Posterior cingulate gyrus (tissue), 11 donors: ENCODE measurements around the gene WDR64.
"Not testable (repeated sequence)": the region's sequence is repeated elsewhere in the genome, so short reads cannot be mapped to it uniquely, and the experiment has no call there.

Experiments used
- DNase-seq, 10 donors: peaks; one replicate each; pipeline versions ENCODE4 v3.0.0 to v3.0.0-alpha.2; 2020 to 2021; ENCODE audit warnings: mixed read lengths in 3 of 10
- intact Hi-C: fragments of 100-400 bp; cut with DNase I; formaldehyde crosslinking; loops from one replicate; pipeline ENCODE4 v1.15.1; 2023

Gene WDR64

DNA sequence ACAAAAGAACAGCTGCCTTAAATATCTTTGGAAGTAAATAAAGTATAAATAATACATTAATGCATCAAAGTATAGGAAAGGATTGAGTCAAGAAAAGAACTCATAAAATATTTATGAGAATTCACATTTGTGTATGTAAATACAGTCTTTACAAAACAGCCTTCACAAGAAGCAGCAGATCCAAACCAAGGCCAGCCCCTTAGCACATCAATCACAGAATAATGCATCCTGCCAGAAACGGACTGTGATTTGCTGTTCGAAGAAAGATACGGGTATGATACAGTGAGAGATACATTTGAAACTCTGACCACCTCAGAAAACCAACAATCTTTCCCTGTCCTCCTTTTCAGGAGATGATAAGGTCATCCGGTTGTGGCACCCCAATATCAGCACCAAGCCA, 70.9 kb downstream of the WDR64 start:
- intact Hi-C loops: no loop called here
- no peak for DNase-seq

DNA sequence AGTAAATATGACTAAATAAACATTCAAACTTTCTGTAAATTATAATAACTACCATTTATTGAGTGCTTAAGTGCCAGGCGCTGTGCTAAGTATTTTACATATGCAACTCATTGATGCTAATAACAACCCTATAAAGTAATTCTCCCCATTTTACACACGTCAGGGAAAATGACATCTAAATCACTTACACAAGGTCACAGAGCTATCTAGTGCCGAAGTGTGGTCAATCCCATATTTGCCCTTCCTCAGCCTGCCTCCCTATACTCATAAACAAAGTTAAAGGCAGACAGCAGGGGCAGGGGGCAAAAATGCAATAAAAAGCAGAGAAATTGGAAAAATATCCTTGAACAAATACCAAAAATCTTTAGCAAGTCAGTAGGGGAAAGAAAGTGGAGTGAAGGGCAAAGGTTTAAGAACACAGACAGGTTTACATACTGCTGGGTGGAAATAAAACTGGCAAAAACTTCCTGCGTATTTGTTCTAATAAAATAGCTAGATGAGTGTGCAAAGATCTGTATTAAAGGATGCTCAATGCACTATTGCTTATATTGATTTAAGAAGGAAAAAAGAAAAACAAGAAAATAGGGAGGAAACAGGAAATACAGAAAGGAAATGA, 72.8 kb downstream of the WDR64 start:
- no peak for DNase-seq
- intact Hi-C loops: no loop called here

DNA sequence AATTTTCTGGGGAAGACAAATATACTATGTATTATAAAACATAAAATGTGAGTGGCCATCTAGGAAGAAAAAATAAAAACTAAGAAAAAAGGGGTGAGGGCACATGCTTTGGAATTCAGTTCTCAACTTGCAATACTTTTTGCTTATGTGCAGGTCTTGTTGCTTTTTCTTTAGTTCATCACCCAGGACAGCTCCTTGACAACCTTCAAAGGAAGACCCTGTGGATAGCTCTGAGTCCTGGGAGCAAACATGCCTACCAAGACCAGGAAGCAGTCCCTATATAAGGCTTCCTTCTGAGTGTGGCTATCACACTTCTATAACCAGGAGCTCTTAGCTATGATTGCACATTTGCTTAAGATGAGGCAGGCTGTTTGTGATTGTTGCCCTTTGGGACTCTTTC, 78.0 kb downstream of the WDR64 start:
- DNase-seq: no peak
- intact Hi-C loops: no loop called here

DNA sequence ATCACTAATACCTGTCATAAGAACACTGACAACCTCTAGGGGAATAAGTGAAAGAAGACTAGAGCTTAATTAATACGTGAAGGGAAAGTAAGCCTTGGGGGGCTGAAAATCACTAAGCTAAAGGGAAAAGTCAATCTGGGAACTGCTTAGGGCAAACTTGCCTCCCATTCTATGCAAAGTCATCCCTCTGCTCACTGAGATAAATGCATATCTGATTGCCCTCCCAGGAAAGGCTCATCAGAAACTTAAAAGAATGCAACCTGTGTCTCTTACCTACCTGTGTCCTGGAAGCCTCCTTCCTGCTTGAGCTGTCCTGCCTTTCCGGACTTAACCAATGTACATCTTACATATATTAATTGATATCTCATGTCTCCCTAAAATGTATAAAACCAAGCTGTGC, 81.8 kb downstream of the WDR64 start:
- no peak for DNase-seq
- intact Hi-C loops: no loop called here

DNA sequence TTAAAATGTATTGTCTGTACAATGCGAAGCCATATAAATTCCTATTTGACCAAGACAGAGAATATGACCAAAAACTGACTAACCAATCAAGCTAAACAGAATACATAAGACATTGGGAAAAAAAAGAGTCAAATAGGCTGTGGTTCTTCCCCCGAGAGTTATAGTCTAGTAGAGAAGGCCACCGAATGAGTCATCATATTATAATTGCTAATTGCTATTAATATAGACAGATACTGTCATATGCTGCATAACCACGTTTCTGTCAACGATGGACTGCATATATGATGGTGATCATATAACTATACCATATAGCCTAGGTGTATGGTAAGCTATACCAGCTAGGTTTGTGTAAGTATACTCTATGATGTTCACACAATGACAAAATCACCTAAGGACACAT, 82.5 kb downstream of the WDR64 start:
- intact Hi-C loops: no loop called here
- no peak for DNase-seq

DNA sequence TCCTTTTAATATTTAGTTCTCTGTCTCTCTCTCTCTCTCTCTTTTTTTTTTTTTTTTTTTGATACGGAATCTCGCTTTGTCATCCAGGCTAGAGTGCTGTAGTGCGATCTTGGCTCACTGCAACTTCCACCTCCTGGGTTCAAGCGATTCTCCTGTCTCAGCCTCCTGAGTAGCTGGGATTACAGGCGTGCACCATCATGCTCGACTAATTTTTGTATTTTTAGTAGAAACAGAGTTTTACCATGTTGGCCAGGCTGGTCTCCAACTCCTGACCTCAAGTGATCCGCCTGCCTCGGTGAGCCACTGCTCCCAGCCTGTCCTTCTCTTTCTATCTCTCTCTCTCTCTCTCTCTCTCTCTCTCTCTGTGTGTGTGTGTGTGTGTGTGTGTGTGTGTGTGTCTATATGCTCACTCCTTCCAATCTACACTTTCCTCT, 83.4 kb downstream of the WDR64 start:
- intact Hi-C loops: not testable (repeated sequence)

DNA sequence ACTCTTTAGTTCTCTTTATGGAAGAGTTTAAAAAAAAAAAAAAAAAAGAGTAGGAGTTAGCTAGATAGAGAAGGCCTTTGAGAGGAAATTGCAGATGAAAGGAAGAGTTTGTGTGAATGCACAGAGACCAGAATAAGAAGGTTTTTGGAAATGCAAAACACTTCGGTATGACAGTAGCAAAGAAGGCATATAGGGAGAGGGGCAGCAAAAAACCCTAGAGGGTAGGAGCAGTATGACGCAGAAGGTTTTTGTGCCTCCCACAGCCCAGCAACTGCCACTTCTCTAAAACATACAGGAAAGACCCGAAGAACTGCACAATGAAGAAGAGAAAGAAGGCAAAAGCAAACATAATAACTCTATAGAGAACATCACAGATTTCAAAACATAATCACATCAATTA, 84.3 kb downstream of the WDR64 start:
- intact Hi-C loops: no loop called here
- no peak for DNase-seq

More for the DNA sequence above, 83.4 kb downstream of the WDR64 start:
- DNase-seq: not testable (repeated sequence)

DNA sequence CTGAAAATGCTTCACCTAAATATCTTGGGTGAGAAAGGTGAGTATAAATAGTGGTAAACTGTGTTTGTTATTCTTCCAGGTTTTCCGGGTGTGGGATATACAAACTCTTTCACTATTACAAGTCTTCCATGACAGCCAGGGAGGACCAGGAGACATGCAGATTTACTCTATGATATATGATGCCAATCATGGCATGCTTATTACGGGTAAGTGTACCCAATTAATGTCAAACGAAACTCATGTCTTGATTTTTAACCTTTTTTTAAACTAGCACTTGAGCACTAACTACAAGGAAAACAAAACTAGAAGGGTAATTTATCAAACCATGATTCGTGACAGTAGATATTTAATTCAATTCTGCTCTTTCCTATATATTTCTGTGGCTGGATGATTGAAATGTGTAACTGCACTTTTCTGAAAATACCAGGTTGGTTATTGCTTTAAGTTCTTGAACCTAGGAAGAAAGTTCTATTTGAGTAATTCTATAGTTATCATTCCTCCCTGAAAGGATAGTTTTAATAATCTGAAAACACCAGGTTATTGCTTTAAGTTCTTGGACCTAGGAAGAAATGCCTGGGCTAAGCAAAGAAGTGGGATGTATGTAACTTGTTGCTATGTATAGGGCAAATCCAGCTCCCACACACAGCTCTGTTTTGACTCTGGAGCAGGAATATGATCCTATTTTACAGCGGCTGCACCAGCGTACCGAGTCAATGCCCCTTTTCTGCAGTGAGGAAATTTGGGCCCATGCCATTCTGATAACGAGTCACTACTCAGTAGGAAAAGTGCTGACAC, 86.4 kb downstream of the WDR64 start:
- DNase-seq: no peak
- intact Hi-C loops: no loop called here

DNA sequence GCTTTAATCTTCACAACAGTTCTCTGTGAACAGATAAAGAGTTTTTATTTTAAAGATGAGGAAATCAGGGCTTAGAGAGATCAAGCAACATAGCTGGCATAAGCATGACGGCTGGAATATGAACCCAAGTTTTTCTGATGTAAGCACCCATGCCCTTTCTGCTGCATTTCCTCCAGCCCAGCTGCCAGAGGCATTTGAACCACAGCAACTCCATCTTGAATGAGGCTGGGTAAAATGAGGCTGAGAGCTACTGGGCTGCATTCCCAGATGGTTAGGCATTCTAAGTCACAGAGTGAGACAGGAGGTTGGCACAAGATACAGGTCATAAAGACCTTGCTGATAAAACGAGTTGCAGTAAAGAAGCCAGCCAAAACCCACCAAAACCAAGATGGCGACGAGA, 90.0 kb downstream of the WDR64 start:
- intact Hi-C loops: no loop called here
- no peak for DNase-seq

DNA sequence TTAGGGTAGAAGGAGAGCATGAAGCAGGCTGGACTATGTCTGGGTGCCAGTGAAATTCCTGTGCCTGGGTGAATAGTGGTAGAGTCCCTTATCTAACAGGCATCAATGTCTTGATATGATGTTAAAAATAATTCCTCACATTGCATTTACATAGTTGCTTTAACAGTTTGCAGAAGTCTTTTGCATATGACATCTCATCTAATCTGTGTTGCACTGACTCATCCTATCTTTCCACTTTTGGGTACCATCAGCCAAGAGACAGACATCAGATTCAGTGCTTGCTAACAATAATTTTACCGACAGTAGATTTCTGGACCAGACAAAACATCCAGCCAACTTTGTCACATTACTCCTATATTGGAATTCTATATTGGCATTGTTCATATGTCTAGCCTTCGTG, 92.5 kb downstream of the WDR64 start:
- no peak for DNase-seq
- intact Hi-C loops: no loop called here

DNA sequence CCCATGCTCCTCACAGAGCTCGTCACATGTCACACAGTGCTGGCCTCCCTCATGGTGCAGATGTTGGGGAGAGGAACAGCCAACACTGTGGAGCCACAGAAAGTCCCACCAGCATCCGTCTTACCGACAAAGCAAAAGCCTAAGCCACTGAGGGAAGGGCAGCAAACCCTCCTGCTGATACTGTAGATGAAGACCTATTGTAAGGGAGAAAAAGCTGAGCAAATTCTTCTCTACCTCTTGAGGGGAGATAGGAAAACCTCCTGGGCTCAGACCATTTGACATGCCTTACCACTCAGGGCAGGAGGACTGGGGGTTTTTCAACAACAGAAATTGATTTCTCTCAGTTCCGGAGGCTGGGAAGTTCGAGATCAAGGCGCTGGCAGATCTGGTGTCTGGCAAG, 95.9 kb downstream of the WDR64 start:
- DNase-seq: no peak
- intact Hi-C loops: no loop called here

DNA sequence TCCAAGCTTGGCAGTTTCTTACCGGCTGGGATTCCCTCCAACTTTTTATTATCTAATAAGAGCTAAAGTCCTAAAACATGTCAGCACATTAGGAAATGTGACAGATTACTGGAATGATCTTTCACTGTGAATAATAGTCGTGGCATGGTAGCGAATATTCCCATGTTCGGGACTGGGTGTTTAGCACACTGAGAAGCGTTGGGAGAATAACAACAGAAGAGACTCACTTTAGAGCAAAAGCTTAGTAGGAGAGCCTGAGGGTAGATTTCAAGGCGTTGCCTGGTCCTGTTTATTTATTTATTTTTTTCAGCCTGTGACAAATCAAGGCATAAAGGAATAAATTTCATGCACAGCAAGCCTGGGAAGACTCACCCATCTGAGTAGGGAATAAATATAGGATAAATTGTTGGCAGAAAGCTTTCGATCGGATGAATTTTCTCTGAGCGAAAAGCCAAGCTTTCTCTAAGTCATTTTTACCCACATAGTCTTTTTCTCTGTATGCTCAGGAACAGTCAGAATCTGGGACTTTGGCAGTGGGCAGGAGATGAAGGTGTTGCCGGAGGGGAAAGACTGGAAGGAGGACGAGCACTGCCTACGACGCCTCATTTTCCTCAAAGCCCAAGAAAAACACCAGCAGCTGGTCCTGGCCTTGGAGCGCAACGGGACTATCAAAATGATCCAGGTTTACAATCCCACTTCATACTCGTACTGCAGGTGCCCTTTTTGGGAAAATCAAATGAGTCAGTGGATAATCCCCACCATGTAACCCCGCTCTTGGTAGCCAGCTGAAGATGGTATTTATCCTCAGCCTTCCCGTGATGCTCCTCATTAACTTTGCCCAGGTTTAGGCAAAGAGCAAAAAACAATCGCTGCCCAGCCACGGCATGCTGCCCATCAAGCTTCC, 97.2 kb downstream of the WDR64 start:
- intact Hi-C loops: no loop called here
- peak in 8 of 10 donors; percentile 15 to 87 (median 36) for DNase-seq

DNA sequence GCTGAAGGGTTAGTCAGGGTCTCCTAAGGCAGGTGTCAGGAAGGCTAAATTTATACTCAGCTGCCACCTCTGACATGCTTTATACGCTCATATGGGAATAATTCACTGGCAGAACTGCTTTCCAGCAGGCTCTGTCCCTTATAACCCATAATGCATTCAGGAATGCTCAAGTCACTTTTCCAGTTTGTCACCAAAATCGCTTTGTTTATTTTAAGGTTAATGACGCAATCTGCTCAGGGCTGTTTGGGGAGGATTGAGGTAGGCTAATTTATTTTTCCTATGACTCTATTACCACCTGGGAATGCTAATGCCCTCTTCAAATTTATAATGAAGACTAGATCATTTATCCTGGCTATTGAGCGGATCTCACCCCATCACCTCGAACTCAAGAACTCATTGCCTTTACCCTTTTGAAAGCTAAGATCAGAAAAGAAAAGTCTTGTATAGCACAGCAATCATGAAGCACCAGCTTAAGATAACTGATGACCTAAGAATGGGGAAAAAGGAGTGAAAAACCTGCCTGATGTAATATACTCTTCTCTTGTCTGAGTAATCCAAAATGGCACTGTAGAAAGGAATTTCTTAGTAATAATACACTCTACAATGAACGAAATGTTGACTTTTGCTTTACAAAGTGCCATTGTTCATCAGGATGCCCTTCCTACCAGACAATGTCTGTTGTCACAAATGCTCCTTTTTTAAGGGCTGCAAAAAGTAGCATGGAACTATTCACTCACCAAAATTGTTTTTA, 98.0 kb downstream of the WDR64 start:
- intact Hi-C loops: no loop called here
- DNase-seq: no peak

DNA sequence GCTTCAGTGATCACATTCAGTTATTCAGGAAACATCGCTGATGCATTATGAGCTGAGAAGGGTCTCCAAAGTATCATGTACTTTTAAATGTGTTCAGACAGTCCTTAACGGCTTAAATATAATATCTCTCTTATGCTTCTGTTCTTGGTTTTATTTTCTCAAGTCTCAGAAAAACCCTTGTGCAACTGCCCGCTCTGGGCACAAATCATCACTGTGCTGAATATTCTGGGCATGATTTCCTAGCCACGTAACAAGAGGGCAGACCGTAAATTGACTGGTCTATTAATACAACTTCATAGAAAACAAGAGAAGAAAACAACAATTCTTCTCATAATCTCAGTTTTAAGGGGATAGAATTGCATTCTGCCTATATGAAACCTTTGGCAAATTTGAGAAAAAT, 99.4 kb downstream of the WDR64 start:
- intact Hi-C loops: no loop called here
- no peak for DNase-seq

DNA sequence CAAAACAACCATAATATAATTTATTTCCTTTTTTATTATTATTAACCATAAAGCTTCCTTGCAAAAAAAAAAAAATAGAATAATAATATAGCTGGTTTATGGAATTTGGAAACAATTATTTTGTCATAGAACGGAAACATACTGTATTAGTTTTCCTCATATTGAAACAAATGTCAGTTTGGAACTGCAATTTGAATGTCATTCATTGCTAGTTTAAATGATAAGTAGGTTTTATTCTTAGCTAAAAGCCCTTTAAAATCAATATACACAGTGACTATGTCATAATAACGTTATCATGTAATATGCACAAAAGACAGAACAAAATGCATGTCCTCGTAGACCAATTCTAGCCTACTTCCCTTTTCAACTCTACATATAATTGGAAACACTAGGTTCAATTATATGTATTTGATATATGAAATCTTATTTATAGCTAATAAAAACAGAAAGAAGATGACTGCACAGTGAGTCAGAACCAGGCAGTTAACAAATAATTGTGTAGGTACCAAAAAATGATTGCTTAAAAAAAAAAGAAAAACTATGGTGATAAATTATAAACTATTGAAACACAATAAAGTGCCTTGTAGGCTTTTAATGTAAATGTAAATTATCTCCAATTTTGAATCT, 110.7 kb downstream of the WDR64 start:
- no peak for DNase-seq
- intact Hi-C loops: no loop called here

DNA sequence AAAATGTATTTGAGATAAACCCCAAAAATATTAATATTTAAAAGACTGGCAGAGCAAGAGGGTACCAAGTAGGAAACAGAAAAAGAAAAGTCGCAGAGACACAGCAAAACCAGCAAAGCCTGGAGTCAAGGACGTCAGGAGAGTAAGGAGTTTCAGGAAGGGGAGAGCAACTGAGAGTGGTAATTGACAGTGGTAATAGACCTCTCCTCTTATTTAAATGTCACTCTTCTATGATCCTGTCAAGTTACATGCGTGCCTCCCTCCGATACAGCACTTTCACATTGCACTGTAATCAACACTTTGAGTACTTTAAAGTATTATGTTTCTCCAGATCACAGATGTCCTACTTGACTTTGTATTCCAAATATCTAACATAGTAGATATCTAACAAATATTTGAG, 113.3 kb downstream of the WDR64 start:
- DNase-seq: no peak

DNA sequence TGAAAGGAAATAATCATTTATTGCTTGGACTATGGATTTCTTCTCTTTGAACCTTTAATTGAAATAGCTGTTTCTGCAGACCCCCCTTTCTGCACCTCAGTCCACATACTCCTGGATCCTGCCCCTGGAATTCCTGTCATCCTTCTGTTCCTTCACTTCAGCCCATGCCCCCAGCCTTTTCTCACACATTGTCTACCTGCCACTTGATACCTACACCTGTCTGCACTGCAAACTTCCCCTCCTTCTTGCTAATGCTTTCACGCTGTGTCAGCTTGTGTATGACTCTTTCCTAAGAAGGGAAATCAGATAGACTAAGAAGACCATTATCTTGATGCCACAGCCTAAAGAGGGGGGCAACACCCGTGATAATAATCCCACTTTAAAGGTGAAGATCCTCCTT, 115.7 kb downstream of the WDR64 start:
- no peak for DNase-seq
- intact Hi-C loops: no loop called here

More for the DNA sequence above, 113.3 kb downstream of the WDR64 start:
- intact Hi-C loops: no loop called here

DNA sequence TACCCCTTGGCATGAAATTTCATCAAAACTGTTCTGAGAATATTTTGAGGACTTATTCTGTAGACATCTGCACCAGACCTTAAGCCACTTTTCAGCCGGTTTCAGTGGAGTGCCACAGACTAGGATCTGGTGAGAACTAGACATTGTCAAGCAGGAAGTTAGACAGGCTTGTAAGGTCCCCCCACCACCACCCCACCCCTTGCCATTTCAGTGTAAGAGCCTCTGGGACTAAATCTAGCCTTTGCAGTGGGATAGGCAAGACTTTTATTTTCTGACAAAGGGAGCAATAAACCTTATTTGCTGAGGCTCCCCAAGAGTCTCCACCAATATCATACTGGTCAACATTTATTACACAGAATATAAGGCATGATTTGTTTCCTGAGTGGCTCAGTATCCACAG, 118.0 kb downstream of the WDR64 start:
- intact Hi-C loops: no loop called here
- no peak for DNase-seq

DNA sequence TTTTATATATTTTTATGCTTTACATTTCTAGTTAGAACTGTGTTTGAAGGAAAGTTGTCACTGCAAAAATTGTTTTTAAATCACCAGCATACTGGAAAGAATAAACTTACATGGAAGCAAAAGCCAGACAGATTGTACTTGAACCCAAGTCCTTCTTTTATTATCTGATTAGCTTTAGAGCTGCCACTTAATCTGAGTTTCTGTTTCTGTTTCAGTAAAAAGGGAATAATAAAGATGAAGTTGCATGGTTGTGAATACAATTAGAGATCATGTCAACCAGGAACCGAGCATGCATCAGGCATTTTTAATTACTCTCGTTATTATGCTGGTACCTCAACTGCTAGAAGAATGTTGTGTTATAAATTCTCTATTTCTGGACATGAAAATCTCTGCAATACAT, 119.0 kb downstream of the WDR64 start:
- intact Hi-C loops: no loop called here
- no peak for DNase-seq

DNA sequence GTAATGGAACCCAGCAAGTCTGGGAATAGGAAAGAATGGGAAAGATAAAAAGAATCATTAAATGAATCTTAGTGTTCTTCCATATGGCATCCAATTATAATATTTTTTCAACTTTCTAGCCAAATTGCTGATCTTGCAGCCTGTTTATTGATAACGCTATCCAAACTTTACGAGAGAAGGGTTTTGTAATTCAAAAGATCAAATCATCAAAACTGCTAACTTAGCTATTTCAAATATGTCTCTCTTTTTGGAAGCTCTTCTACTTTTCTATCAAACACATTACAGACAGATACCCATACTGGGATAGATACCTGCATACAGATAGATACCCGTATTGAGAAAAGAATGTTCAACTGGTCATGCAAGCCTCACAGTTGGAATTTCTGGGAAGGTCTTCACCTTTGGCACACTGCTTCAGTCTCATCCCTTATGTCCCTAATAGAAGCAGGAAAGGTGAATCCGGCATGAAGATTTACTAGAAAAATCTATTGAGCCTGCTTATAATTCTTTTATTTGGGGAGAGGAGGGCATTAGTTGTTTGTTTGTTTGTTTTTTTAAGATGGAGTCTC, 120.9 kb downstream of the WDR64 start:
- no peak for DNase-seq
- intact Hi-C loops: no loop called here
